Ovary (tissue), 9 donors: Measurements from ENCODE around the gene TMEM54. TPM values are rescaled to one million over a fixed set of nuclear protein-coding genes. Genes with fewer than 3 reads are reported as not detected.

Source experiments
- DNase-seq, 5 donors: peaks; one replicate each; pipeline ENCODE4 v3.0.0-alpha.2; 2019 to 2020
- H3K27ac ChIP-seq, 2 donors: fragments of 200-600 bp; one replicate each; pipeline versions ENCODE4 v1.5.1 to v1.8.0; 2019 to 2022
- H3K27me3 ChIP-seq: fragments of 200-600 bp; one replicate; pipeline ENCODE4 v1.8.0; 2022
- H3K36me3 ChIP-seq: fragments of 200-600 bp; sonication (generic); one replicate; pipeline ENCODE4 v1.5.1; 2019
- H3K4me1 ChIP-seq: one replicate; pipeline ENCODE4 v1.8.1; 2013; ENCODE audit warnings: mild to moderate bottlenecking, moderate library complexity; ENCODE audit not compliant: insufficient read depth
- H3K4me3 ChIP-seq: fragments of 200-600 bp; sonication (generic); one replicate; pipeline ENCODE4 v1.5.1; 2017
- H3K9me3 ChIP-seq, 2 donors: fragments of 200-600 bp in 1 of 2; sonication (generic) in 1 of 2; one replicate each; pipeline versions ENCODE4 v1.5.1 to v1.8.1; 2013 to 2019; ENCODE audit warnings: mild to moderate bottlenecking in 1 of 2, moderate library complexity in 1 of 2
- EP300 ChIP-seq: sonication (generic); formaldehyde crosslinking; IDR thresholded peaks from one replicate; pipeline ENCODE4 v1.6.1; 2017; ENCODE audit warnings: antibody characterized with exemption
- POLR2A ChIP-seq: fragments of 450-650 bp; IDR thresholded peaks from one replicate; pipeline ENCODE4 v1.6.1; 2017; ENCODE audit warnings: antibody characterized with exemption, mild to moderate bottlenecking, moderate library complexity
- WGBS, 3 donors: extraction: QIAGEN DNeasy Blood & Tissue Kit in 1 of 3; methylation state at CpG; one replicate each; pipeline versions ENCODE4 v1.1.5 to v1.1.7; 2013 to 2017; 5-methylcytosine and 5-hydroxymethylcytosine counted together
- intact Hi-C, 4 donors: fragments of 100-400 bp; cut with DNase I; formaldehyde crosslinking; loops; one replicate each; pipeline versions ENCODE4 v1.11.0 to v1.15.1; 2022 to 2023
- polyA plus RNA-seq, 2 donors: library from polyadenylated mRNA; stranded (reverse); fragments of 200-250 nt in 1 of 2; fragments of 350-450 nt in 1 of 2; fragmentation: Illumina TruSeq in 1 of 2; extraction: RNeasy Lipid Tissue Mini Kit (QIAGEN cat#74804) in 1 of 2; gene quantifications; one replicate each; pipeline ENCODE4 v1.2.3, GENCODE V29; 2013 to 2014
- total RNA-seq, 7 donors: library from RNA; depleted of rRNA in 2 of 7; stranded (reverse); fragments of >200 nt in 2 of 7; fragmentation: NEBNext Ultra II Directional in 3 of 7; extraction: Animal tissue kit (Norgen Biotek cat#: 25700) in 3 of 7; gene quantifications; one replicate each; pipeline versions ENCODE4 v1.1.0 to v1.2.4, GENCODE V29; 2016 to 2023
- TF ChIP-seq, protein P1 (sequence below), 3 donors: fragments of 450-650 bp in 2 of 3; fragments of 200-600 bp in 1 of 3; IDR thresholded peaks; one replicate each; pipeline versions ENCODE4 v1.5.1 to v1.8.0; 2016 to 2022; ENCODE audit warnings: antibody characterized with exemption in 3 of 3, mild to moderate bottlenecking in 1 of 3
- donor health status: DM: no; HTN: no; CAD: no; lungs with moderate emphysema.
- donor health status: DM: no; HTN: no; CAD: no.
- donor health status: Bipolar disorder and iron deficiency.
- donor health status: DM: yes; HTN: yes; CAD: no.
- donor health status: DM: no; HTN: no; CAD: no.
- donor health status: DM: yes; HTN: yes; CAD: no.

The TMEM54 gene
- total and polyA plus RNA-seq, 9 donors, result 0.85 to 64.0 (median 23.3) TPM

DNA sequence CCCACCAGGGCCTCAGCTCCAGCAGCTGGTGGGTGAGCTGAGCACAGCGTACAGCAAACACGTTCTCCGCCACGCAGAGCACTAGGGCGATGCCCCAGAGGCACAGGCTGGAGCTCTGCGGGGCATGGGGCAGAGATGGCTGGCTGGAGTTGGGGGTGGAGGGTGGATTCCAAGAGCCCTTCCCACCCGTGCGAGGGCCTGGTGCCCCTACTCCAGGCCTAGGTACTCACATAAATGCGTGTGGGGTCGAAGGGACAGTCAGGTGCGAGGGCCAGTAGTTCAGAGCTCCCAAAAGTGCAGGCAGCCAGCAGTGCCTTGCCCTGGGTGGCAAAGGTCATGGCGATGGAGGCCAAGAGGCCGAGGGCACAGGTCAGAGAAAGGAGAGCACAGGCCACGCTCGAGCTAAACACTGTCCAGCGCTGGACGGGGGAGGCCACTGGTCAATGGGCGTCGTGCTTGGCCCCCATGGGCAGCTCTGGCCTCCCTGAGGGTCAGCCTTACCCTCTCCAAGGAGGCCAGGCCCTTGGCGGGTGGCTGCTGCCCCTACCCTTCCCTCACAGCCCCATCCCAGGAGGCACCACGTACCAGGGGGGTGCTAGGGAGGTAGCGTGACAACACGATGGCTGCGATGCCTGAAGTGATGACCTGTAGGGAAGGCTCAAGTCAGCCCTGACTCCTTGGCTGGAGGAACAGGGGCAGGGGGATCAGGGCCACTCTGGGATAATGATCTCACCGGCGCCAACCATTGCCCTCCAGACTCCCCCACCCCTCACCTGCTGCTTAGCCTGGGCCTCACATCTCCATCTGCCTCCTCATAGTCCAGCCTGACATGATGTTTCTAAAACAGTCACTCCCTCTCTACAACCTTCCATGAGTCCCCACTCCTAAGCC, 5.6 kb downstream of the TMEM54 start:
- WGBS, 3 donors, result 87 to 89% (median 88%) methylated on average over 26 of the region's 26 CpGs
- Histone ChIP-seq H3K27ac (no peak overlapping the region), H3K9me3 (no peaks in the 10 kb centered on the region), H3K27me3 (no peaks in the 10 kb centered on the region), H3K4me1 (peaks cover 2% of the 10 kb centered on the region), H3K4me3 (no peak overlapping the region), H3K36me3 (no peaks in the 10 kb centered on the region)
- intact Hi-C loops, result no loop called here
- DNase-seq, result peak in 1 of 5 donors; percentile 35
- TF ChIP-seq EP300 (no peak), POLR2A (no peak)
- TF ChIP-seq, protein P1, sequence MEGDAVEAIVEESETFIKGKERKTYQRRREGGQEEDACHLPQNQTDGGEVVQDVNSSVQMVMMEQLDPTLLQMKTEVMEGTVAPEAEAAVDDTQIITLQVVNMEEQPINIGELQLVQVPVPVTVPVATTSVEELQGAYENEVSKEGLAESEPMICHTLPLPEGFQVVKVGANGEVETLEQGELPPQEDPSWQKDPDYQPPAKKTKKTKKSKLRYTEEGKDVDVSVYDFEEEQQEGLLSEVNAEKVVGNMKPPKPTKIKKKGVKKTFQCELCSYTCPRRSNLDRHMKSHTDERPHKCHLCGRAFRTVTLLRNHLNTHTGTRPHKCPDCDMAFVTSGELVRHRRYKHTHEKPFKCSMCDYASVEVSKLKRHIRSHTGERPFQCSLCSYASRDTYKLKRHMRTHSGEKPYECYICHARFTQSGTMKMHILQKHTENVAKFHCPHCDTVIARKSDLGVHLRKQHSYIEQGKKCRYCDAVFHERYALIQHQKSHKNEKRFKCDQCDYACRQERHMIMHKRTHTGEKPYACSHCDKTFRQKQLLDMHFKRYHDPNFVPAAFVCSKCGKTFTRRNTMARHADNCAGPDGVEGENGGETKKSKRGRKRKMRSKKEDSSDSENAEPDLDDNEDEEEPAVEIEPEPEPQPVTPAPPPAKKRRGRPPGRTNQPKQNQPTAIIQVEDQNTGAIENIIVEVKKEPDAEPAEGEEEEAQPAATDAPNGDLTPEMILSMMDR (IDR thresholded peaks at IDR 0.05), result no peak

DNA sequence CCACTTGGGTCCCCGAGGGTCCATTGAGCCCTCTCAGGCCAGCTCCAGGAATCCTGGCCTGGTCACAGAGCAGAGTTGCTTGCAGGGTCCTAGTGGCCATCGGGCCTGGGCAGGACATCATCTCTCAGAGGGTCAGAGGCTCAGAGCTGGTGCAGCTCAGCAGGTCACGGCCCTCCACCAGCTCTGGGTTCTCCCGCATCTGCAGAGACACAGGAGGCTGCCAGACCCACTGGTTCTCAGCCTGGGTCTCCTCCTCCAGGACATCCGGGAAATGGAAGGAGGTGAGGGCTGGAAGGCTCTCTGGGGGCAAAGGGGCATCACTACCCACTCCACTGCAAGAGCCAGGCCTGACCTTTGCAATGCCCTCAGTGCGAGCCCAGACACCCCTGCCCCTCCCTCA, 6.5 kb downstream of the TMEM54 start:
- DNase-seq, result peak in 1 of 5 donors; percentile 30
- Histone ChIP-seq H3K27me3 (no peaks in the 10 kb centered on the region), H3K4me3 (no peak overlapping the region), H3K36me3 (no peaks in the 10 kb centered on the region), H3K4me1 (peaks cover 2% of the 10 kb centered on the region), H3K27ac (no peak overlapping the region), H3K9me3 (no peaks in the 10 kb centered on the region)
- no peak for TF ChIP-seq EP300
- TF ChIP-seq POLR2A, result no peak
- TF ChIP-seq, protein P1 (IDR thresholded peaks at IDR 0.05), result no peak
- 75 to 80% (median 76%) methylated on average over 6 of the region's 6 CpGs for WGBS, 3 donors
- intact Hi-C loops, result no loop called here

DNA sequence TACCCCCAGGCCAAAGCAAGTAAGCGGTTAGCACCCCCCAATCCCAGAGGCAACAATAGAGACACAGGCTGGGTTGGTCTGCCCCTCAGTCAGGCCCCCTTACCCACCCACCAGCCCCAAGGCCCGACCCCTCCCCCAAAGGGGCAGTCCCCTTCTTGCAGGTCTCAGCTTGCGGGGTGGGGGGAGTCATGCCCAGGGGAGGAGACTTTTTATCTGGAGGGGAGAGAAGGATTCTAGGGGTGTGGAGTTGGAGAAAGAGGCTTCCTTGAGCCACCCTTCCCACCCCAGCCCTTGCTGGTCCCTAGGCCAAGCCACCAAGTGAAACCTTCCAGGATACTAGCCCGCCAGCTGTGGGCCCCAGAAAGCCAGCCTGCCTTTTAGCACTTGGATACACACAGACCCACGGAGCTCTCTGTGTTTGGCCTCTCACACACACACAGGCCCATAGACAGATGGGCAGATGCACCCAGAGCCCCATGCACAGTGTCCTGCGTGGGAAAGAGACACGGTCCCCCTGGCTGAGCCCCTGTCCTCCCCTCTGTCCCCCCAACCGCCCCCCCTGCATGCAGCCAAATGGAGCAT, 7.1 kb downstream of the TMEM54 start:
- Histone ChIP-seq H3K9me3 (no peaks in the 10 kb centered on the region), H3K36me3 (no peaks in the 10 kb centered on the region), H3K27ac (no peak overlapping the region), H3K27me3 (no peaks in the 10 kb centered on the region), H3K4me1 (peaks cover 2% of the 10 kb centered on the region), H3K4me3 (peak overlapping the region; percentile 35)
- 52 to 69% (median 57%) methylated on average over 8 of the region's 8 CpGs for WGBS, 3 donors
- TF ChIP-seq POLR2A (no peak), EP300 (no peak)
- TF ChIP-seq, protein P1 (IDR thresholded peaks at IDR 0.05), result no peak
- intact Hi-C loops, result no loop called here
- DNase-seq, result peak in 1 of 5 donors; percentile 40

DNA sequence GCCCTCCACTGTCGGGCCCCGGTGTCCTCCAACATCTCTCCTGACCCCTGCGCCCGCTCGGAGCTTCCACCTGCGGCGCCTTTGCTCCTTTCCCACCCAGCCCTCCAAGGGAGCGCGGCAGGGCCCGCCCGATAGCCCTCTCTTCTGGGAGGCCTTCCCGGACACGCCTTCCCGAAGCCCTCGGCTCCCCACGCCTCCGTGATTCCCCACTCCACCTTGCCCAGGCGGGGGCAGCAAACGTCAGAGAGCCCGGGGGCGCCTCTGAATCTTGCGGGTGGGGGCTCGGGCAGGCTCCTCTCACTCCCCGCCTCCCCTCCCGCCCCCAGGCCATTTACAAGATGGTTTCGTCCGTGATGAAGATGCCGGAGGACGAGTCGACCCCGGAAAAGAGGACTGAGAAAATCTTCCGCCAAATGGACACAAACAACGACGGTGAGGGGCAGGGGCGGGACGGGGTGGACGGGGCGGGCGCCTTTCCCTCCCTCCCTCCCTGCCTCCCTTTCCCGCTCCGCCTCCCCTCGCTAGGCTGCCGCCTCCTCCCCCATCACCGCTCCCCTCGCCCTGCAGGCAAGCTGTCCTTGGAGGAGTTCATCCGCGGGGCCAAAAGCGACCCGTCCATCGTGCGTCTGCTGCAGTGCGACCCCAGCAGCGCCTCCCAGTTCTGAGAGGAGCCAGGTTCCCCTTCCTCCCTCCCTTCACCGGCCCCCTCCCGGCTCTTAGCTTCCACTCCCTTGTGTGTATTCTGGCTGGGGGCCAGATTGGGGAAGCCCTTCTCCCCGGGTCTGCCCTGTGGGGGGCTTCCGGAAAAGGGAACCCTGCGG, 7.8 kb downstream of the TMEM54 start:
- DNase-seq, result peak; percentile 55 to 77 (median 68)
- Histone ChIP-seq H3K4me1 (peaks cover 2% of the 10 kb centered on the region), H3K27me3 (no peaks in the 10 kb centered on the region), H3K36me3 (no peaks in the 10 kb centered on the region), H3K4me3 (peak overlapping the region; percentile 35), H3K9me3 (no peaks in the 10 kb centered on the region), H3K27ac (no peak overlapping the region)
- TF ChIP-seq EP300, result no peak
- TF ChIP-seq, protein P1 (IDR thresholded peaks at IDR 0.05), result peak in 1 of 3 donors; percentile 14
- WGBS, 3 donors, result 1 to 3% (median 1%) methylated on average over 57 to 58 of the region's 58 CpGs
- intact Hi-C loops, result no loop called here
